Smooth muscle cell (in vitro differentiated cells): ENCODE measurements around the gene FSCN2. TPM values are rescaled to one million over a fixed set of nuclear protein-coding genes. Genes with fewer than 3 reads are reported as not detected.
A peak's percentile ranks its signal among the peaks of the same experiment; 100 is the strongest.

Experiments used
- DNase-seq: peaks from one replicate; lab custom pipeline; 2025; ENCODE audit not compliant: unreplicated experiment; lab: John Stamatoyannopoulos, UW
- H2AFZ ChIP-seq: fragments of 200-600 bp; sonication (generic); 2 replicates; pipeline ENCODE4 v1.6.0; 2016; ENCODE audit warnings: antibody characterized with exemption, low read depth, mild to moderate bottlenecking
- H3F3A ChIP-seq: fragments of 200-600 bp; sonication (generic); 2 replicates; pipeline ENCODE4 v1.6.0; 2017; ENCODE audit warnings: antibody characterized with exemption, low read depth
- H3K27ac ChIP-seq: fragments of 200-600 bp; sonication (generic); 2 replicates; pipeline ENCODE4 v1.5.1; 2016; ENCODE audit warnings: low read depth, mild to moderate bottlenecking
- H3K27me3 ChIP-seq: fragments of 200-600 bp; sonication (generic); 2 replicates; pipeline ENCODE4 v1.6.1; 2016; ENCODE audit warnings: low read depth, mild to moderate bottlenecking
- H3K36me3 ChIP-seq: fragments of 200-600 bp; sonication (generic); 2 replicates; pipeline ENCODE4 v1.5.1; 2016; ENCODE audit warnings: low read depth
- H3K4me1 ChIP-seq: fragments of 200-600 bp; sonication (generic); 2 replicates; pipeline ENCODE4 v1.5.1; 2016; ENCODE audit warnings: low read depth
- H3K4me2 ChIP-seq: fragments of 200-600 bp; sonication (generic); 2 replicates; pipeline ENCODE4 v1.6.0; 2016; ENCODE audit warnings: mild to moderate bottlenecking
- H3K4me3 ChIP-seq: fragments of 200-600 bp; sonication (generic); 2 replicates; pipeline ENCODE4 v1.5.1; 2016; ENCODE audit warnings: mild to moderate bottlenecking
- H3K79me2 ChIP-seq: fragments of 200-600 bp; sonication (generic); 2 replicates; pipeline ENCODE4 v1.6.0; 2016; ENCODE audit warnings: low read depth, mild to moderate bottlenecking
- H3K9ac ChIP-seq: fragments of 200-600 bp; sonication (generic); 2 replicates; pipeline ENCODE4 v1.6.0; 2016; ENCODE audit warnings: low read depth
- H3K9me3 ChIP-seq: fragments of 200-600 bp; sonication (generic); replicated peaks from 2 replicates; pipeline ENCODE4 v1.5.1; 2016; ENCODE audit warnings: low read depth
- H4K20me1 ChIP-seq: fragments of 200-600 bp; sonication (generic); 2 replicates; pipeline ENCODE4 v1.6.0; 2016; ENCODE audit warnings: low read depth
- CTCF ChIP-seq: fragments of 200-600 bp; sonication (generic); IDR thresholded peaks from 2 replicates; pipeline ENCODE4 v1.5.1; 2017; ENCODE audit warnings: borderline replicate concordance, mild to moderate bottlenecking, antibody characterized with exemption; ENCODE audit not compliant: insufficient read depth, poor library complexity, severe bottlenecking
- WGBS: methylation state at CpG from one replicate; pipeline ENCODE4 v1.1.7; 2016; ENCODE audit warnings: low lambda C conversion rate; 5-methylcytosine and 5-hydroxymethylcytosine counted together
- polyA plus RNA-seq: library from polyadenylated mRNA; unstranded; fragments of >200 nt; fragmentation: Nextera tagmentation; extraction: Ambion mirVana; gene quantifications from 2 replicates; pipeline ENCODE4 v1.2.1, GENCODE V29; 2016
- total RNA-seq: library from RNA; depleted of rRNA; stranded (reverse); fragments of >200 nt; gene quantifications from 2 replicates; pipeline ENCODE4 v1.2.3, GENCODE V29; 2014

FSCN2 gene
- total and polyA plus RNA-seq, 2 experiments from 2014 or later, result 0.63 to 0.72 TPM

- peaks cover 29% of the 10 kb centered on the region for H3K4me1 ChIP-seq
- peak overlapping the region; percentile 93 for H2AFZ ChIP-seq
- H3K27me3 ChIP-seq, result no peaks in the 10 kb centered on the region
- H3F3A ChIP-seq, result no peaks in the 10 kb centered on the region
- peak overlapping the region; percentile 79 for H3K27ac ChIP-seq
- DNase-seq, result no peak
- no peak for TF ChIP-seq CTCF
- H3K79me2 ChIP-seq, result no peaks in the 10 kb centered on the region
- H3K4me3 ChIP-seq, result peak overlapping the region; percentile 70
- peak overlapping the region; percentile 94 for H3K9ac ChIP-seq
- peak overlapping the region; percentile 99 for H3K4me2 ChIP-seq
- 37% methylated on average over 50 of the region's 52 CpGs for WGBS
- no peaks in the 10 kb centered on the region for H3K36me3 ChIP-seq
- H3K9me3 ChIP-seq, result no peaks in the 10 kb centered on the region
- no peaks in the 10 kb centered on the region for H4K20me1 ChIP-seq
These were observed 39.8 kb upstream of the FSCN2 start for GRCh38 chr17:81488276-81488860.

GRCh38 chr17:81489012-81489997, 38.9 kb upstream of the FSCN2 start:
- H3K27ac ChIP-seq, result no peak overlapping the region
- H3K36me3 ChIP-seq, result no peaks in the 10 kb centered on the region
- TF ChIP-seq CTCF, result no peak
- no peaks in the 10 kb centered on the region for H3K27me3 ChIP-seq
- H3K4me2 ChIP-seq, result peak overlapping the region; percentile 99
- H2AFZ ChIP-seq, result no peak overlapping the region
- no peak overlapping the region for H3K9ac ChIP-seq
- no peaks in the 10 kb centered on the region for H3K9me3 ChIP-seq
- DNase-seq, result no peak
- no peaks in the 10 kb centered on the region for H4K20me1 ChIP-seq
- 64% methylated on average over 23 of the region's 27 CpGs for WGBS
- no peaks in the 10 kb centered on the region for H3K79me2 ChIP-seq
- H3K4me3 ChIP-seq, result no peak overlapping the region
- no peaks in the 10 kb centered on the region for H3F3A ChIP-seq
- H3K4me1 ChIP-seq, result peaks cover 26% of the 10 kb centered on the region

GRCh38 chr17:81489998-81490992, 37.9 kb upstream of the FSCN2 start:
- Histone ChIP-seq H3K4me2 (no peak overlapping the region), H3K9ac (no peak overlapping the region)
- WGBS, result 74% methylated on average over 13 of the region's 14 CpGs

More at GRCh38 chr17:81489998-81490992, 37.9 kb upstream of the FSCN2 start:
- no peak for DNase-seq
- Histone ChIP-seq H2AFZ (no peak overlapping the region), H4K20me1 (no peaks in the 10 kb centered on the region), H3K79me2 (no peaks in the 10 kb centered on the region), H3K4me1 (peaks cover 26% of the 10 kb centered on the region), H3K27ac (no peak overlapping the region), H3K4me3 (no peak overlapping the region), H3K36me3 (no peaks in the 10 kb centered on the region), H3F3A (no peaks in the 10 kb centered on the region), H3K9me3 (no peaks in the 10 kb centered on the region), H3K27me3 (no peaks in the 10 kb centered on the region)
- no peak for TF ChIP-seq CTCF
